ENCODE results near the gene NOTCH4.

NOTCH4 gene

DNA sequence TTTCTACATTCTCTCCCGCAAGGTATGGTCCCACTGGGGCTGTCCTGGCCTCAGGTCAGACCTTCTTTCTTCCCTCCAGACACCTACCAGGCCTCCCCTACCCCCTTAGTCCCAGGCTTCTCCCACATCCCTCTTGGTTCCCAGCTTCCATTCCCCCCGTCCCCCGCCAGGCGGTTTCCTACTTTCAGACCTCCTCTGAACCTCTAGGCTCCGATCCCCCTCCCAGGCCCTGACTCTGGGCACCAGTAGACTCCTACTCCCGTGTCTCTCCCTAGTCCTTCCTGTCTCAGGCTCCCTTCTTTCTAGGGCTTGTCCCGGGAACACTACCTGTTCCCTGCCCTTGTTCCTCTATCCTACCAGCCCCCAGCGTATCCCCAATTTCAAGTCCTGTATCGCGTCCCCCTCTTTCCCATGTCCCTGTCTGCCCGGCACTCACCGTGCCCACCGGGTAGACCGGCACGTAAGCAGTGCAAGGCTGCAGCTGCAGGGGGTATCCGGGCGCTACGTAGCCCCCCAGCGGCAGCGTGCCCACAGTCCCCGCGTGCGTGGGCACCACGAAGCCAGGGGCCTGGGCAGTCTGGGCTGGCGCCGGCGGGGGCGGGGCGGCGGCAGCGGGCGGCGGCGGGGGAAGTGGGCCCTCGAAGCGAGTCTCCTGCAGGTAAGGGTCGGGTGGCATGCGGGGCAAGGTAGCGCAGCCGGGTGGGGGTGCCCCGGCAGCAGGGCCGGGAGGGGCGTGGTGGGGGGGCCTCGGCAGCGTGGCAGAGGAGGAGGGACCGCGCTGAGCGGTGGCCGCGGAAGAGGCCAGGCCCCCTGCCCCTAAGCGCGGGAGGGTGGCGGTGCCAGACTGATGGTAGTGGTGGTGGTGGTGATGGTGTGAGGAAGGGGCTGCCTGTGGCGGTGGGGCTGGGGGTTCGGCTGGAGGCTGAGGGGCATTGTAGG lies 73.7 kb downstream of the NOTCH4 start:
- H3K4me3 ChIP-seq (ENCODE audit: low read length), result no peak overlapping the region
- DNase-seq (ENCODE audit: low read depth), result no peak
- TF ChIP-seq, protein P1, sequence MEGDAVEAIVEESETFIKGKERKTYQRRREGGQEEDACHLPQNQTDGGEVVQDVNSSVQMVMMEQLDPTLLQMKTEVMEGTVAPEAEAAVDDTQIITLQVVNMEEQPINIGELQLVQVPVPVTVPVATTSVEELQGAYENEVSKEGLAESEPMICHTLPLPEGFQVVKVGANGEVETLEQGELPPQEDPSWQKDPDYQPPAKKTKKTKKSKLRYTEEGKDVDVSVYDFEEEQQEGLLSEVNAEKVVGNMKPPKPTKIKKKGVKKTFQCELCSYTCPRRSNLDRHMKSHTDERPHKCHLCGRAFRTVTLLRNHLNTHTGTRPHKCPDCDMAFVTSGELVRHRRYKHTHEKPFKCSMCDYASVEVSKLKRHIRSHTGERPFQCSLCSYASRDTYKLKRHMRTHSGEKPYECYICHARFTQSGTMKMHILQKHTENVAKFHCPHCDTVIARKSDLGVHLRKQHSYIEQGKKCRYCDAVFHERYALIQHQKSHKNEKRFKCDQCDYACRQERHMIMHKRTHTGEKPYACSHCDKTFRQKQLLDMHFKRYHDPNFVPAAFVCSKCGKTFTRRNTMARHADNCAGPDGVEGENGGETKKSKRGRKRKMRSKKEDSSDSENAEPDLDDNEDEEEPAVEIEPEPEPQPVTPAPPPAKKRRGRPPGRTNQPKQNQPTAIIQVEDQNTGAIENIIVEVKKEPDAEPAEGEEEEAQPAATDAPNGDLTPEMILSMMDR (conservative IDR thresholded peaks at IDR 0.05; ENCODE audit: low read length), result no peak

DNA sequence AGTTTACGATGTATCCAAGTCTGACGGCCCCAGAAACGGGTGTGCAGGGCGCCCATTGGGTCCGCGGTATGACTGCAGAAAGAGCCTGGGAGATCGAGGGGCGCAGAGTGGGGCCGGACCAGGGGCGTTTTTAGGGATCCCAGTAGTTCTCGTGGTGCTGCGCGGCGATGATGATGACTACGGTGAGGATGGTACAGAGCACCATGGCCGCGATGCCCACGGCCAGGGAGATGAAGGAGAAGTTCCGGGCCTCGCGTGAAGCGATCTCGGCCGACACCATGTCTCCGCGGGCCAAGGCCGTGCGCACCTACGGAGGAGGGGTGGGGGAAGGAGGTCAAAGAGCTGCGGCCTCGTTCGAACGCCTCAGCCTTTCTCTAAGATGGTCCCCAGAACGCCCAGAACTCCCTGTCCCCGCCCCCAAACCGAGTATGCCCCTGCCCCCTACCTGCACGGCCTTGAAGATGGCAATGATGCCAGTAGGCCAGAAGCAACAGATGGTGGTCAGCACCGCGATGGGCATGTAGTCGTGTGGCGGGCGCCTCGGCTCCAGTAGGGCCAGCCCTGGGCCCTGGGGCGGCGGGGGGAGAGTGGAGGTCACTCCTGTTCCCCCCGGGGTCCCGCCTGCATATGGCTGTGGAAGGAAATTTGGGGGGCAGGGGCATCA lies 74.6 kb downstream of the NOTCH4 start:
- DNase-seq (ENCODE audit: low read depth), result no peak
- TF ChIP-seq, protein P1 (conservative IDR thresholded peaks at IDR 0.05; ENCODE audit: low read length), result no peak

DNA sequence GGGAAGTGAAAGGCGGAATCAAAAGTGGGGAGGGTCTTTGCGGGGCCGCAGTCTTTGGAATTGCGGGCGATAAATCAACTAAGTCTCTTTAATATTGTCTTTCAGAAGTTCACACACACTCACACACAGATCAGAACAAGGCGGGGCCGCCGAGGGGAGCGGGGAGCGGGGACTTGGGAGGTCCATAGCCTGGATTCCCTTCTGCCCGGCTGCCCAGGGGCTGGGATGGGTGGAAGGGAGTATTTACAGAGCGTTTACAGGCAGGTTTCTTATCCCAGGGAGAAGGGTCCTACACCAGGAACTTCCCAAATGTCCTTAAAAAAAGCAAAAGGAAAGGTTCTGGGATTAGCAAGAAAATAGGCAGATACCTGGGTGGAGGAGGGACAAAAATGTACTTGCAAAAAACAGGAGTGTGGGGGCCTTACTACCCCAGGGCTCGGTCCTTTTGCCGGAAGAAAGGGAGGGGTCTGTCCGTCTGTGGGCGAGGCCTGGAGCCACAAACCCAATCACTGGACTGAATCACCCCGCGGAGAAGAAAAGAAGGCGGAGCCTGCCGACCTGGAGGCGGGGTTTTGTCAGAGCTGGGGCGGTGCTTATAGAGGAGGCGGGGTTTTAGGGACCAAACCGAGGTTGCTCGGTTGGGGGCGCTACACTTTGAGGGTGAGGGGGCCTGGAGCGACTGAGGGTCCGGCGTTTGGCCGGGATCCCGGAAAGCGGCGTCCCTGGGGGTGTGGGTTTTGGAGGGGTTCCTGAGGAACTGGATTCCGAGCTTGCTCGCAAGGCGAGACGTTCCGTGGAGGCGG lies 75.4 kb downstream of the NOTCH4 start:
- no peak overlapping the region for H3K4me3 ChIP-seq (ENCODE audit: low read length)
- TF ChIP-seq, protein P1 (conservative IDR thresholded peaks at IDR 0.05; ENCODE audit: low read length), result no peak

More for the DNA sequence above, 74.6 kb downstream of the NOTCH4 start:
- H3K4me3 ChIP-seq (ENCODE audit: low read length), result no peak overlapping the region

DNA sequence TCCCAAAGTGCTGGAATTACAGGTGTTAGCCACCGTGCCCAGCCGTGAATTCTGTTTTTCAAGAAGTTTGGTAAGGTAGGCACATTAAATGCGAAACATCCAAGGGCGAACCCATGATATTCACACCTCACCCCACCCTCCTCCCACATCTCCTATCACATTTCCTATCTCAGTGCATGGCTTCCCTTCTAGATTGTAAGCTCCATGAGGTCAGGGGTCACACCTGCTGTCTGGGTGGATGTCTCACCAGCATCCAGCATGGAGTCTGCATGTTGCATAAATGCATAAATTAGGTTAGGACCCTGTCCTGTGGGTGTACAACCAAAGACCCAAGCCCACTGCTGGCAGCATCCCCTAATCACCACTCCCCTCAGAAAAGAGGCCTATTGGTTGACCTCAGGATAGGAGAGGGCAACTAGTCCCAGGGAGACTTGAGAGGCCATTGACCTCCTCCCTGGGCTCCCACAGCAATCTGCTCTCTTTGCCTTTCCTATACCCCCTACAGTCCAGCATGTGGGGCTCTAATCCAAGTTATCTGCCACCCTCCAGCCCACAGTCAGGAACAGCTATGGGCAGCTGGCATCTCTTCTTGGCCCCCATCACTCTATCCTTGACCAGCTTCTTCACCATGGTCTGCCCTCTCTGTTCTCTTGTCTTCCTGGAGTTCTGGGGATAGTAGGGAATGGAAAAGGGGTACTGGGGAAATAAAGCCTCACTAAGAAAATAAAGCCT lies 76.3 kb downstream of the NOTCH4 start:
- no peak for DNase-seq (ENCODE audit: low read depth)
- H3K4me3 ChIP-seq (ENCODE audit: low read length), result no peak overlapping the region
- TF ChIP-seq, protein P1 (conservative IDR thresholded peaks at IDR 0.05; ENCODE audit: low read length), result no peak

More for the DNA sequence above, 75.4 kb downstream of the NOTCH4 start:
- no peak for DNase-seq (ENCODE audit: low read depth)

DNA sequence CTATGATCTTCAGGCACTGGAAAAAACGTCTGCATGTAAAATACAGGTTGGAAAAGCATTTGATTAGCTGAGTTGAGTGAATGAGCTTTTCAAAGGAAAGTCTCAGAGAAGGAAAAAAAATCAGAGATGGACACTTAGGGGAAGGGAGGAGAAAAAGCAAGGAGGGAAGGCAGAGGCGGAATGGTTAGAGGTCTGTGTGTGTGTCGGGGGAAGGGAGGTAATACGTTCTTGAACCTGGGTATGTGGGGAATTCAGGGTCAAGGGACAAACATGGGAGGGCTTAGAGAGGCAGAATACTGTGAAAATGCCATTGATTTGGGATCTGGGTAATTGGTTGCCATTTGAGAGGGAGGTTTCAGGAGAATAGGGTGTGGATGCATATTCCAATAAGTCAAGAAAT lies 77.2 kb downstream of the NOTCH4 start:
- TF ChIP-seq, protein P1 (conservative IDR thresholded peaks at IDR 0.05; ENCODE audit: low read length), result no peak
- DNase-seq (ENCODE audit: low read depth), result no peak
- H3K4me3 ChIP-seq (ENCODE audit: low read length), result no peak overlapping the region

DNA sequence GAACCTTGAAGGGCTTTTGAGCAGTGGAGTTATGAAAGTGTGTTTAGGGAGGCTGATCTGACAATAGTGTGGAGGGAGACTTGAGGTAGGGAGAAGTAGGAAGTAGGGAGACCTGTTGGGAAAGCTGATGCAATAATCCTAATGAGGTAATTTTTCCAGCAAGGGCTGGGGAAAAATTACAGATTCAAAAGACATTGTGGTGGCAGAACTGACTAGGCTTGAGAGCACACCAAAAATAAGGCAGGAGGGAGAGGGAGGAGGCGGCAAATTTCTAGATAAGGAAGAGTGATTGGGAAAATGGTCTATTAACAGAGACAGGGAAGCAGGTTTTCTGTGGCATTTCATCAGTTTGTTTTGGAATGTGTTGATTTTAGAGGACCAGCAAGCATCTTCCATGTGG lies 77.6 kb downstream of the NOTCH4 start:
- DNase-seq (ENCODE audit: low read depth), result no peak
- H3K4me3 ChIP-seq (ENCODE audit: low read length), result no peak overlapping the region
- TF ChIP-seq, protein P1 (conservative IDR thresholded peaks at IDR 0.05; ENCODE audit: low read length), result no peak
